ENCODE data around the gene CD200R1. TPM values are rescaled to one million over a fixed set of nuclear protein-coding genes. Genes with fewer than 3 reads are reported as not detected.
"Not testable (repeated sequence)": the region's sequence is repeated elsewhere in the genome, so short reads cannot be mapped to it uniquely, and the experiment has no call there.

The CD200R1 gene
- total and polyA plus RNA-seq, 2 donors (not counting 1 experiment from before 2014, with no cell fraction given), result 3.6 to 3.7 TPM

DNA sequence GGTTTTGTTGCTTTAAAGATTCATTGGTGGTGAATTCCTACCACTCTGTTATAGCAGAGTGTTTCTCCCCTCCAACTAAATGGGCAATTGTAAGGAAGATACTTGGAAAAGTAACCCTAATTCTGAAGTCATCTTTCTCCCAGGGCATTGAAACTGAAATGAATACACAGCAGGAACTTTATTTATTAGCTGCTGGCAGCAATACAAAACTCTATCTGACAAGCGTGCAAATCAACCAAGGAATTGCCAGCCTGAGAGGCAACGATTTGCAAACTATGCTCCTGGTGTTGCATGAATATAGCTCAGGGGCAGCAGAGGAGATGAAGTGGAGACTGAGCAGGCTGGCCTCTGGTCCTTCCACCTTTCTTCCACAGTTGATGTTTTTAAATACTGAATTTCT is 48.9 kb downstream of the CD200R1 start:
- Mint-ChIP-seq H3K9me3 (ENCODE audit: insufficient read depth) (no peaks in the 10 kb centered on the region), H3K4me1 (peaks cover 14% of the 10 kb centered on the region), H3K4me3 (no peak overlapping the region), H3K27ac (no peak overlapping the region), H3K27me3 (no peaks in the 10 kb centered on the region)
- H2AFZ ChIP-seq (ENCODE audit: insufficient read depth, low read depth, low read length, poor library complexity, severe bottlenecking), result no peak overlapping the region
- no peaks in the 10 kb centered on the region for H3K4me1 ChIP-seq (ENCODE audit: control insufficient read depth in 2 of 2, insufficient read depth in 2 of 2, low read length in 2 of 2)
- POLR2A ChIA-PET, result no interaction called here
- H3K9ac ChIP-seq (ENCODE audit: low read length), result no peak overlapping the region
- no peaks in the 10 kb centered on the region for H3K36me3 ChIP-seq (replicated peaks in 1 of 2; ENCODE audit: control extremely low read depth in 1 of 2, control insufficient read depth in 1 of 2, extremely low read depth in 1 of 2, insufficient read depth in 2 of 2, low read length in 1 of 2)
- no peaks in the 10 kb centered on the region for H3K27me3 ChIP-seq (replicated peaks in 1 of 4; ENCODE audit: control extremely low read depth in 1 of 4, control insufficient read depth in 3 of 4, insufficient read depth in 4 of 4, low read length in 3 of 4)
- H3K9me3 ChIP-seq (ENCODE audit: control extremely low read depth in 1 of 3, control insufficient read depth in 2 of 3, insufficient read depth in 1 of 3, low read length in 2 of 3), result no peaks in the 10 kb centered on the region
- no peak overlapping the region for H3K4me3 ChIP-seq (ENCODE audit: control extremely low read depth in 1 of 5, extremely low read depth in 1 of 5, insufficient read depth in 1 of 5, low read depth in 2 of 5, low read length in 4 of 5)
- CTCF ChIA-PET, result no interaction called here
- ATAC-seq (ENCODE audit: low read depth), result no peak
- TF ChIP-seq, protein P1, sequence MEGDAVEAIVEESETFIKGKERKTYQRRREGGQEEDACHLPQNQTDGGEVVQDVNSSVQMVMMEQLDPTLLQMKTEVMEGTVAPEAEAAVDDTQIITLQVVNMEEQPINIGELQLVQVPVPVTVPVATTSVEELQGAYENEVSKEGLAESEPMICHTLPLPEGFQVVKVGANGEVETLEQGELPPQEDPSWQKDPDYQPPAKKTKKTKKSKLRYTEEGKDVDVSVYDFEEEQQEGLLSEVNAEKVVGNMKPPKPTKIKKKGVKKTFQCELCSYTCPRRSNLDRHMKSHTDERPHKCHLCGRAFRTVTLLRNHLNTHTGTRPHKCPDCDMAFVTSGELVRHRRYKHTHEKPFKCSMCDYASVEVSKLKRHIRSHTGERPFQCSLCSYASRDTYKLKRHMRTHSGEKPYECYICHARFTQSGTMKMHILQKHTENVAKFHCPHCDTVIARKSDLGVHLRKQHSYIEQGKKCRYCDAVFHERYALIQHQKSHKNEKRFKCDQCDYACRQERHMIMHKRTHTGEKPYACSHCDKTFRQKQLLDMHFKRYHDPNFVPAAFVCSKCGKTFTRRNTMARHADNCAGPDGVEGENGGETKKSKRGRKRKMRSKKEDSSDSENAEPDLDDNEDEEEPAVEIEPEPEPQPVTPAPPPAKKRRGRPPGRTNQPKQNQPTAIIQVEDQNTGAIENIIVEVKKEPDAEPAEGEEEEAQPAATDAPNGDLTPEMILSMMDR (IDR thresholded peaks at IDR 0.05), result no peak
- TF ChIP-seq EZH2 (IDR thresholded peaks at IDR 0.05; ENCODE audit: borderline replicate concordance, insufficient read depth, low read depth, low read length, poor library complexity, severe bottlenecking), result no peak
- H4K20me1 ChIP-seq (ENCODE audit: control insufficient read depth, insufficient read depth, low read length, poor library complexity, severe bottlenecking), result no peaks in the 10 kb centered on the region
- intact Hi-C loops (cut with micrococcal nuclease), result no loop called here
- no peak for DNase-seq
- WGBS (ENCODE audit: insufficient coverage), result no CpG with 5 or more reads among the region's 2 CpGs
- H3K4me2 ChIP-seq (replicated peaks; ENCODE audit: low read depth, low read length, poor library complexity, severe bottlenecking), result no peak overlapping the region
- H3K79me2 ChIP-seq (ENCODE audit: control insufficient read depth, insufficient read depth, low read length), result no peaks in the 10 kb centered on the region
- H3K27ac ChIP-seq (ENCODE audit: low read length in 2 of 2), result no peak overlapping the region

- no peak for DNase-seq
- Histone ChIP-seq H3K79me2 (ENCODE audit: control insufficient read depth, insufficient read depth, low read length) (no peaks in the 10 kb centered on the region), H2AFZ (ENCODE audit: insufficient read depth, low read depth, low read length, poor library complexity, severe bottlenecking) (no peak overlapping the region), H3K36me3 (replicated peaks in 1 of 2; ENCODE audit: control extremely low read depth in 1 of 2, control insufficient read depth in 1 of 2, extremely low read depth in 1 of 2, insufficient read depth in 2 of 2, low read length in 1 of 2) (no peaks in the 10 kb centered on the region), H3K27ac (ENCODE audit: low read length in 2 of 2) (no peak overlapping the region), H4K20me1 (ENCODE audit: control insufficient read depth, insufficient read depth, low read length, poor library complexity, severe bottlenecking) (no peaks in the 10 kb centered on the region), H3K4me2 (replicated peaks; ENCODE audit: low read depth, low read length, poor library complexity, severe bottlenecking) (no peak overlapping the region), H3K9me3 (ENCODE audit: control extremely low read depth in 1 of 3, control insufficient read depth in 2 of 3, insufficient read depth in 1 of 3, low read length in 2 of 3) (no peaks in the 10 kb centered on the region), H3K4me3 (ENCODE audit: control extremely low read depth in 1 of 5, extremely low read depth in 1 of 5, insufficient read depth in 1 of 5, low read depth in 2 of 5, low read length in 4 of 5) (no peak overlapping the region), H3K27me3 (replicated peaks in 1 of 4; ENCODE audit: control extremely low read depth in 1 of 4, control insufficient read depth in 3 of 4, insufficient read depth in 4 of 4, low read length in 3 of 4) (no peaks in the 10 kb centered on the region), H3K9ac (ENCODE audit: low read length) (no peak overlapping the region), H3K4me1 (ENCODE audit: control insufficient read depth in 2 of 2, insufficient read depth in 2 of 2, low read length in 2 of 2) (no peaks in the 10 kb centered on the region)
- ChIA-PET POLR2A (no interaction called here), CTCF (no interaction called here)
- intact Hi-C loops (cut with micrococcal nuclease), result no loop called here
- no peaks in the 10 kb centered on the region for H3K9me3 Mint-ChIP-seq (ENCODE audit: insufficient read depth)
- WGBS (ENCODE audit: insufficient coverage), result no CpG with 5 or more reads among the region's 2 CpGs
- no peak overlapping the region for H3K27ac Mint-ChIP-seq
- peaks cover 14% of the 10 kb centered on the region for H3K4me1 Mint-ChIP-seq
- no peak for TF ChIP-seq EZH2 (IDR thresholded peaks at IDR 0.05; ENCODE audit: borderline replicate concordance, insufficient read depth, low read depth, low read length, poor library complexity, severe bottlenecking)
- TF ChIP-seq, protein P1 (IDR thresholded peaks at IDR 0.05), result no peak
- no peaks in the 10 kb centered on the region for H3K27me3 Mint-ChIP-seq
- H3K4me3 Mint-ChIP-seq, result no peak overlapping the region
- no peak for ATAC-seq (ENCODE audit: low read depth)
These were observed 49.3 kb downstream of the CD200R1 start for GRCh38 chr3:112925560-112925959.

- H3K36me3 ChIP-seq (replicated peaks in 1 of 2; ENCODE audit: control extremely low read depth in 1 of 2, control insufficient read depth in 1 of 2, extremely low read depth in 1 of 2, insufficient read depth in 2 of 2, low read length in 1 of 2); H3K27me3 Mint-ChIP-seq; H3K9ac ChIP-seq (ENCODE audit: low read length); H3K4me3 Mint-ChIP-seq; H3K27ac Mint-ChIP-seq; ATAC-seq (ENCODE audit: low read depth); H4K20me1 ChIP-seq (ENCODE audit: control insufficient read depth, insufficient read depth, low read length, poor library complexity, severe bottlenecking); H3K4me3 ChIP-seq (ENCODE audit: control extremely low read depth in 1 of 5, extremely low read depth in 1 of 5, insufficient read depth in 1 of 5, low read depth in 2 of 5, low read length in 4 of 5); H3K79me2 ChIP-seq (ENCODE audit: control insufficient read depth, insufficient read depth, low read length); CTCF ChIA-PET; DNase-seq; H3K4me1 ChIP-seq (ENCODE audit: control insufficient read depth in 2 of 2, insufficient read depth in 2 of 2, low read length in 2 of 2); H3K27ac ChIP-seq (ENCODE audit: low read length in 2 of 2); POLR2A ChIA-PET; H3K4me2 ChIP-seq (replicated peaks; ENCODE audit: low read depth, low read length, poor library complexity, severe bottlenecking); H3K4me1 Mint-ChIP-seq; H3K27me3 ChIP-seq (replicated peaks in 1 of 4; ENCODE audit: control extremely low read depth in 1 of 4, control insufficient read depth in 3 of 4, insufficient read depth in 4 of 4, low read length in 3 of 4); intact Hi-C loops (cut with micrococcal nuclease); H3K9me3 ChIP-seq (ENCODE audit: control extremely low read depth in 1 of 3, control insufficient read depth in 2 of 3, insufficient read depth in 1 of 3, low read length in 2 of 3); H2AFZ ChIP-seq (ENCODE audit: insufficient read depth, low read depth, low read length, poor library complexity, severe bottlenecking): not testable (repeated sequence)
- whole genome bisulfite sequencing (ENCODE audit: insufficient coverage), result no CpG with 5 or more reads among the region's 5 CpGs
- peaks cover 12% of the 10 kb centered on the region for H3K9me3 Mint-ChIP-seq (ENCODE audit: insufficient read depth)
These were observed 55.4 kb downstream of the CD200R1 start for GRCh38 chr3:112919541-112919940.
